Bronchial epithelial cell (primary cell): Measurements from ENCODE around the gene LPAR3. TPM values are rescaled to one million over a fixed set of nuclear protein-coding genes. Genes with fewer than 3 reads are reported as not detected.

ENCODE experiments used
- DNase-seq: peaks from one replicate; pipeline ENCODE4 v3.0.0-alpha.2; 2010; ENCODE audit warnings: low read depth
- FAIRE-seq: peaks from 2 replicates; lab custom pipeline; 2011; peaks lifted over from hg19 to GRCh38; lab: Jason Lieb, UNC
- H3K27me3 ChIP-seq: 2 replicates; pipeline ENCODE4 v1.5.1; 2011; ENCODE audit warnings: low read length; ENCODE audit not compliant: control insufficient read depth, insufficient read depth
- H3K36me3 ChIP-seq: 2 replicates; pipeline ENCODE4 v1.5.1; 2011; ENCODE audit warnings: low read length; ENCODE audit not compliant: control insufficient read depth, insufficient read depth
- H3K4me3 ChIP-seq: 2 replicates; pipeline ENCODE4 v1.5.1; 2011; ENCODE audit warnings: mild to moderate bottlenecking, low read depth, low read length, control low read depth
- total RNA-seq: library from RNA; depleted of rRNA; stranded (reverse); fragments of >200 nt; gene quantifications from 2 replicates; pipeline ENCODE4 v1.2.1, GENCODE V29; 2014
- TF ChIP-seq, protein P1 (sequence below): IDR thresholded peaks from 2 replicates; pipeline ENCODE4 v1.5.1; 2011; ENCODE audit warnings: mild to moderate bottlenecking, moderate library complexity, low read length, control low read depth, inconsistent platforms; ENCODE audit not compliant: insufficient read depth, severe bottlenecking

The LPAR3 gene
- total RNA-seq, 1 donor from 2014 or later: 104 TPM

DNA sequence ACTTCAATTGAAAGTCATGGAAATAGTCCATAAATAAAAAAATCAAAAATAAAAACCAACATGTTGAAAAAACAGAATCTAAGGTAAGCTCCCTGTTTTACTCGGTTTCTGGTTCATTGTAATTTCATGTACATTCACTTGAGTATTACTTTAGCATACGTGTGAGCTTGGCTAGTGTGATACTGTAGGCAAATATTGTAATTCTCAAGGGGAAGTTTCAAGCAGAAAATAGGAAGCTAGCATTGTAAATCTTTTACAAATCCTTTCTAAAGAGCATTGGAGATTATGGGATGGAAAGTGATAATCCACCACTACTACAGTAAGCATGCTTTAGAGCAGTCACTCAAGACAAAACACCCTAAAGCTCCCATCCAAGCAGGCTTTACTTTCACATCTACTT lies 3.3 kb upstream of the LPAR3 start:
- no peak for FAIRE-seq
- H3K36me3 ChIP-seq: no peaks in the 10 kb centered on the region
- TF ChIP-seq, protein P1, sequence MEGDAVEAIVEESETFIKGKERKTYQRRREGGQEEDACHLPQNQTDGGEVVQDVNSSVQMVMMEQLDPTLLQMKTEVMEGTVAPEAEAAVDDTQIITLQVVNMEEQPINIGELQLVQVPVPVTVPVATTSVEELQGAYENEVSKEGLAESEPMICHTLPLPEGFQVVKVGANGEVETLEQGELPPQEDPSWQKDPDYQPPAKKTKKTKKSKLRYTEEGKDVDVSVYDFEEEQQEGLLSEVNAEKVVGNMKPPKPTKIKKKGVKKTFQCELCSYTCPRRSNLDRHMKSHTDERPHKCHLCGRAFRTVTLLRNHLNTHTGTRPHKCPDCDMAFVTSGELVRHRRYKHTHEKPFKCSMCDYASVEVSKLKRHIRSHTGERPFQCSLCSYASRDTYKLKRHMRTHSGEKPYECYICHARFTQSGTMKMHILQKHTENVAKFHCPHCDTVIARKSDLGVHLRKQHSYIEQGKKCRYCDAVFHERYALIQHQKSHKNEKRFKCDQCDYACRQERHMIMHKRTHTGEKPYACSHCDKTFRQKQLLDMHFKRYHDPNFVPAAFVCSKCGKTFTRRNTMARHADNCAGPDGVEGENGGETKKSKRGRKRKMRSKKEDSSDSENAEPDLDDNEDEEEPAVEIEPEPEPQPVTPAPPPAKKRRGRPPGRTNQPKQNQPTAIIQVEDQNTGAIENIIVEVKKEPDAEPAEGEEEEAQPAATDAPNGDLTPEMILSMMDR: no peak
- no peak overlapping the region for H3K4me3 ChIP-seq
- H3K27me3 ChIP-seq: no peaks in the 10 kb centered on the region
- no peak for DNase-seq

DNA sequence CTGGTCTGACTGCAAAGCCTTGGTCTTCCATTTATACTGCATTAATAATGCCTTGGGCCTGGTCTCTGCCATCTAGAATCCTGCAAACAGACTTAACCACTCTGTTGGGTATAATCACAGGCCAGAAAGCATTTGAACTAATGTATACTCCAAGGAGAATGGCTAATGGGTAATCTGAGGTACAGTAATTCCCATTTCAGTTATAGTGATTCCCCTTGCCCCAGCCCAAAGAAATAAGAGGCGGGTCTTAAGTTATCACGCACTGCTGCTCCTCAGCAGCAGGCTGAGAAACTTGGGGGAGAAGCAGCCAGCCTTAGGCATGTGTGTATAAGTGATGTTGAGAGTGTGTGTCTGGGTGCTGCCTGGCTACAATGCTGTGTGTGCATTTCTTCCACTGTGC lies 2.4 kb downstream of the LPAR3 start:
- TF ChIP-seq, protein P1: no peak
- DNase-seq: no peak
- Histone ChIP-seq H3K4me3 (no peak overlapping the region), H3K36me3 (no peaks in the 10 kb centered on the region), H3K27me3 (no peaks in the 10 kb centered on the region)
- FAIRE-seq: no peak

DNA sequence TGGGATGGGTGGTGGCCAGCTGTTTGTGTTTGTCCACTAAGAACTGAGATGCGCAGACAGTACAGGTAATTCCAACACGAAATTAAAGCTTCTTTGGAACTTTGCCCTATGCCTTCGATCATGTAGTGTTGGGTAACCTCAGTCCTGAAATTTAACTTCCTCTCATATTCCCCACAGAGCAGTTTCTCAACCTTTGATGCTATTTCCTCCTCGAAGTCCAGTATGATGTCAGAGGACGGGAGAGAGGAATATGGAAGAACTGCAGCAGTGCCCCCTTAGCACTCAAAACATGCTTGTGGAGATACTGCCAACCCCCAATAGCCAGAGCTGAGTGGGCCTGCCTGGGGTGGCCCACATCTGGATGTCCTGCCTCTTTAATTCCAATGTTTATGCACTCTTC lies 3.6 kb downstream of the LPAR3 start:
- DNase-seq: peak; percentile 44

DNA sequence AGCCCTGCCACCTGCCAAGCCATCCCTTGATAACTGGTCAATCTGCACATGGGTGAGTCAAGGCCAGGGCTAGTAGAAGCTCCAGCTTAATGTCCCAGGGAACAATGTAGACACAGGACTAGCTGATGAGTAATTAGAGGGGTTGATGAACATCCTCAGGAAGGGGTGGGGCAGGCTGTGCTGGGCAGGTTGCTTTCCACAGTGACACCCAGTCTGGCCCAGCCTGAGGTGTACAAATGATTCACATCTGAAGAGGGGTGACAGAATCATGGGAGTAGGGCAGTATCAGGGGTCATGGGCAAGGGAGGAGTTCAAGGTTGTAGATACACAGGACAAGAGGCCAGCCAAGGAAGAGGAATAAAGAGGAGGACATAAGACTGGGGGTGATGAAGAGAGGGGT lies 4.3 kb downstream of the LPAR3 start:
- TF ChIP-seq, protein P1: no peak
- H3K27me3 ChIP-seq: no peaks in the 10 kb centered on the region
- H3K4me3 ChIP-seq: no peak overlapping the region
- DNase-seq (peak; percentile 88), FAIRE-seq (peak; percentile 95)
- no peaks in the 10 kb centered on the region for H3K36me3 ChIP-seq

More for the DNA sequence above, 3.6 kb downstream of the LPAR3 start:
- Histone ChIP-seq H3K36me3 (no peaks in the 10 kb centered on the region), H3K27me3 (no peaks in the 10 kb centered on the region), H3K4me3 (no peak overlapping the region)
- peak; percentile 36 for FAIRE-seq
- TF ChIP-seq, protein P1: no peak

DNA sequence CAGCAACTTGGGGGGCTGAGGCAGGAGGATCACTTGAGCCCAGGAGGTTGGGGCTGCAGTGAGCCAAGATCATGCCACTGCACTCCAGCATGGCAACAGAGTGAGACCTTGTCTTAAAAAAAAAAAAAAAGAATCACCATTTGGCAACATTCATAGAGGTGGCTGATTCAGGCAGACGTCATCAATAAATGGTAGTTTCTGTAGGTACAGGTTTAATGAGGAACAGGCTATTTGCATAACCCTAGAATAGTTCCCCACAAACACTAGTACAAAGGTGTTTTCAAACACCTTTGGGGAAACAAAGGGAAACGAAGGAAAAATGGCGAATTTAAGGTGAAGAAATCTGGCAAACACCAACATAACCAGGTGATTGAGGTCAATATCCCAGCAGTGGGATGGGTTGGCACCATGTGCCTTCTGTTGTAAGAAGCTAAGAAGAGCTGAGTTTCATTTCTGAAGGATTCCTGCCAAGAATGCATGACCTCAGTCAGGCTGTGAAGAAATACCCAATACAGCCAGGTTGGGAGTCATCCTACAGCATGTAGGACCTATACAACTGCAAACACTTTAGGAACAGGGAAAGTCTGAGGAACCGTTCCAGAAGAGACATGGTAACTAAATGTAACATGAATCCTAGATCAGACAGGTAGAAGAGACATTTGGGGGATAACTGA lies 5.6 kb downstream of the LPAR3 start:
- no peaks in the 10 kb centered on the region for H3K36me3 ChIP-seq
- no peak overlapping the region for H3K4me3 ChIP-seq
- H3K27me3 ChIP-seq: no peaks in the 10 kb centered on the region
- DNase-seq (peak; percentile 97), FAIRE-seq (peak; percentile 98)
- TF ChIP-seq, protein P1: no peak

DNA sequence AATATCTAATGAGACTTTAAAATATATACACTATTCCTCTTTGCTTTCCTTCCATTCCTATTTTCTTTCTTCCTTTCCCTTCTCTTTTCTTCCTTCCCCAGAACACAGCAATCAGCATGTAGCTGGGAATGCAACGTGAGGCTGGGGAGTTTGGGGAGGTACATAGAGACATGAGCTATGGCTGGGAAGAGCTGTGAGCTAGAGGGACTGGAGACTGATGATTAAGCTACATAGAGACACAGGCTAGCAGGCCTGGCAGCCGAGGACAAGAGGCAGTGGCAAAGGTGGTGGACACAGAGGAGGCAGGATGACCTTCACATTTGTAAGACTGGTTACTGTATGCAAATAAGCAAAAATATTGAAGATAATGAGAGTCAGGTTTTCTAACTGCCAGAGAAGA lies 7.5 kb downstream of the LPAR3 start:
- FAIRE-seq (peak; percentile 70), DNase-seq (no peak)
- Histone ChIP-seq H3K27me3 (no peaks in the 10 kb centered on the region), H3K36me3 (no peaks in the 10 kb centered on the region), H3K4me3 (no peak overlapping the region)
- TF ChIP-seq, protein P1: no peak
